ENCODE measurements around the gene SRSF12.
"Not testable (repeated sequence)": the region's sequence is repeated elsewhere in the genome, so short reads cannot be mapped to it uniquely, and the experiment has no call there.

Gene SRSF12

DNA sequence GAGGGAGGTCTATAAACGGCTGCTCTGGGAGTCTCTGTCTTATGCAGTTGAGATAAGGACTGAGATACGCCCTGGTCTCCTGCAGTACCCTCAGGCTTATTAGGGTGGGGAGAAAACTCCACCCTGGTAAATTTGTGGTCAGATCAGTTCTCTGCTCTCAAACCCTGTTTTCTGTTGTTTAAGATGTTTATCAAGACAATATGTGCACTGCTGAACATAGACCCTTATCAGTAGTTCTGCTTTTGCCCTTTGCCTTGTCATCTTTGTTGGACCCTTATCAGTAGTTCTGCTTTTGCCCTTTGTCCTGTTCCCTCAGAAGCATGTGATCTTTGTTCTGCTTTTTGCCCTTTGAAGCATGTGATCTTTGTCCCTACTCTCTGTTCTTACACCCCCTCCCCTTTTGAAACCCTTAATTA lies 10.4 kb upstream of the SRSF12 start:
- DNase-seq (ENCODE audit: low spot score) = not testable (repeated sequence)

DNA sequence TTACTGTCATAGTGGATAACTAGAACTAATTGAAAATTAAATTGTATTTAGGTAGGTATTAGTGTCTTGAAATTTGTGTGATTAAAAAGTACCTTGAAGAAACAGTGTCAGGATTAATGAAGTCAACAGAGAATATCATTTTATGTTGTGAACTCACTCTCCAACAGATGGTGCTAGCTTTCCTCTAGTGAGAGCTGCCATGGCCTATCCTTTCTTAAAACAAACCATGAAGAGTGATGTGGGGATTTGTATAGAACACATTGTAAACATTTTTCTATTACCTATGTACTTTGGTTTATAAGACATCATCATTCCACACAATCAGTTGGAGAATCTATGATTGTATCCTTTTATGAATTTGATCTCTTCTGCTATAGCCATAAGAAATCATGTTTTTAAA lies 4.8 kb upstream of the SRSF12 start:
- peak; percentile 35 for DNase-seq (ENCODE audit: low spot score)

DNA sequence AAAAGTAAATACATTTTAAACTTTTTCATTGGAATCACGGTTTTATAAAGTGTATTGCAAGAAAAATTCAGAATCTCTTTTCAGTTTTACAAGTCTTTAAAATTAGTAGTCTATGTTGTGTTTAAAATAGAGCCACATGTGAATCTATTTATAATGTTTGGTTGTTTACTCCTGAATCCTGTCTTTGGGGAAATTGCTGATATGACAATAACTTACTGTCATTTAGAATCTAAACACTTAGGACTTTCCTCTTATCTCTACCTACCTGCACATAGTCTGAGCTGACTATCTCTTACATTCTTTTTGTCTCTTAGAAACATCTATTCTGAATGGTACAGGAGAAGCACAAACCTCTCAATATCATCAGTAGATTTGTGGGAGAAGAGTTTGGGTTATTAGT lies 4.1 kb upstream of the SRSF12 start:
- no peak for DNase-seq (ENCODE audit: low spot score)

DNA sequence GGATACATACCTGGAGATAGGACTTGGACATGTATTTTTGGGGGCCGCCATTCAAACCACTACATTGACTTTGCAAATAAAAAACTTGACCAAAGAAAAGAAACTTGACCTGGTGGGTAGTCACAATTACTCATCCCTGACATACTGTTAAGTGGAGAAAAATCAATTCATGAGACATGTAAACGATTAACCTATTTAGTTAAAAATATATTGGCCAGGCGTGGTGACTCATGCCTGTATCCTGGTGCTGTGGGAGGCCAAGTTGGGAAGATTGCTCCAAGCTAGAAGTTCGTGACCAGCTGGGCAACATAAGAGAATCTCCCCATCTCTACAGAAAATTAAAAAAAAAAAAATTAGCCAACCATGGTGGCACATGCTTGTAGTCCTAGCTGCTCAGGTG lies 2.5 kb upstream of the SRSF12 start:
- DNase-seq (ENCODE audit: low spot score) = no peak

DNA sequence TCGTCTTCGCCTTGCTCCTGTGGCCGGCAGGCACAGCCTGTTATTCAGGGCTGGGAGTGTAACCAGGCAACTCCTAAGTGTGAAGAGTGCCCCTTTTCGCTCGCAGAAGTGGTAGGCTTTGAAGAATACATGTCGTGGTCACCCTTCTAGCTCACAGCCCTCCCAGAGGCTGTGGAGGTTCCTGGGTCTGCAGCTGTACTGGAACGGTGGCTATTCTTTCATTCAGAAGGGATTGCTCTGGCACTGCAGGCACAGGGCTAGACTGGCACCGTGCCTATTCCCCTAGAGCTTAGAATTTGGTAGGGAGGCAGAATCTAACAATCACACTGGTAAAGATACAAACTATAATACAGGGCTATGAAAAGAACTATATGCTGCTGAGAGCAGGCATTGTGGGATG lies 1.1 kb upstream of the SRSF12 start:
- DNase-seq (ENCODE audit: low spot score) = no peak

DNA sequence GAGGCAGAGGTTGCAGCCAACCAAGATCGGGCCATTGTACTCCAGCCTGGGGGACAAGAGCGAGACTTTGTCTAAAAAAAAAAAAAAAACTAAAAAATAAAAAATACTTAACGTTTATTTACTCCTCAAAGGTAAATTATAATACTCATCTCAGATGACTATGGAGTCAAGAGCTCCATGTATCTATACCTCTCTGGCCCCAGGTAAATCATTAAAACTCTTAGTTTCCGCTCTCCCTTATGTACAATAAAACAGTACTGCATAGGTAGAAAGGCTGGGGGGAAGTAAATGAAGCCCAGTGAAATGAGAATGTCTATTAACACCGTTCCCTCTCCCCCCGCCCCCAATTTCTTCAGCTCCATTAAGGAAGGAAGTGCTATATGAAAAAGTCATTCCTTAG lies 1.2 kb downstream of the SRSF12 start:
- no peak for DNase-seq (ENCODE audit: low spot score)

DNA sequence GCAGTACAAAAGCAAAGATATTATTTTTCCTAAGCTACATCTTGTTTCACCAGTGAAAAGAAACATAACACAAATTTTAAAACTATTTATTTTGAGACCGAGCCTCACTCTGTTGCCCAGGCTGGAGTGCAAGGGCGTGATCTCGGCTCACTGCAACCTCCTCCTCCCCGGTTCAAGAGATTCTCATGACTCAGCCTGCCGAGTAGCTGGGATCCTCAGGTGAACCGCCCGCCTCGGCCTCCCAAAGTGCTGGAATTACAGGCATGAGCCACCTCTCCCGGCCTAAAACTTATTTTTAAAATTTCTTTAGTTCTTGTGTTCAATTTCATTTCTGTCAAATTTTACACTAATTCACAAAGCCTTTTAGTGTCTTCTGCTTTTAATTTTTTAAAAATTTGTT lies 5.9 kb downstream of the SRSF12 start:
- no peak for DNase-seq (ENCODE audit: low spot score)

DNA sequence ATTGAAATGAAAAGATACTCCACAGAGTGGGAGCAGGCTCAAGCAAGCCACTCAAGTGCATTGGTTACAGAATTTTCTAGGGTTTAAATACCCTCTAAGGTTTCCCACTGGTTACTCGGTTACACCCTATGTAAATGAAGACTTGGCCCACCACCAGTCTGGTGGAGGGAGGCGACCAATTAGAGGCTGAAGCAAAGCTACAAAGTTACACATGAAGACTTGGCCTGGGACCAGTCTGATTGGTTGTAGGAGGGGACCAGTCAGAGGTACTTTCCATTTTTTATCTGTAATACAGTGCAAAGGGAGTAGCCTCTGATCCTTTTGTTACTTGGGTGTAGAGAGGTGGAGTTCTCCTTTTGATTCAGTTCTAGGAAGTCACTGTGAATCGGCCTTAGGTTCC lies 7.6 kb downstream of the SRSF12 start:
- DNase-seq (ENCODE audit: low spot score) = no peak

DNA sequence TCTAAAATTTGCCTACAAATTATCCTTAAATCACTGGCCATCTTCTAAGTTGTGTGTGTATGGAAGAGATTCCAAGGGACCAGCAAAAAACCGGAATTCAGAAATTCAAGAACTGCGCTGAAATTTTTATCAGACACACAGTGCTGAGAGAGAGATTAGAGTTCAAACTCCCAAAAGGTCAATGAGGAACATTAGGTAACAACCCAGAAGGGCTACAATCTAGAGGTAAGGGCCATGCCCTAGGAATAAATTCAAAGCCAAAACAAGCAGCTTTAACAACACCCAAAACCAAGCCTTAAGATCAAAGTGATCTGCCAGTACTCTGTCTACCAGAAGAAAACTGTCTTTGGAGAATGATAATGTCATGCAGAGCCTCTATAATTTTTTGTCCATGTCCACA lies 17.8 kb downstream of the SRSF12 start:
- no peak for DNase-seq (ENCODE audit: low spot score)

DNA sequence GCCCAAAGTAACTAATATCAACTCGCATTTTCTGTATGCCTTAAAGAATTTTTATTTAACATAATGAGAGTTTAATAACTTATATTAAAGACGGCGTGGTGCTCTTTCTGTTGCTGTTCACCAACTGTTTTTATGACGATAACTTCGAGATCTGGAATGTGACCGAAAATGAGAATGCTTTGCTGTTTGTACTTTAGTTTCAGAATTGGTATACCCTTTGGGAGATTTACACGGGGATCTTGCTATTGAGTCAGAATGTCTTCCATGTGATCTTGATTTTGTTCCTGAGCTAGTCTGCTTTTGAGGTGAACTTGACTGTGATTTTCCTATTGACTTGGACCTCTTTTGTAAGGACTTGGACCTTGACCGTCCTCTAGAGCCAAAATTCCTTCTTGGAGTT lies 19.4 kb downstream of the SRSF12 start:
- DNase-seq (ENCODE audit: low spot score) = no peak

DNA sequence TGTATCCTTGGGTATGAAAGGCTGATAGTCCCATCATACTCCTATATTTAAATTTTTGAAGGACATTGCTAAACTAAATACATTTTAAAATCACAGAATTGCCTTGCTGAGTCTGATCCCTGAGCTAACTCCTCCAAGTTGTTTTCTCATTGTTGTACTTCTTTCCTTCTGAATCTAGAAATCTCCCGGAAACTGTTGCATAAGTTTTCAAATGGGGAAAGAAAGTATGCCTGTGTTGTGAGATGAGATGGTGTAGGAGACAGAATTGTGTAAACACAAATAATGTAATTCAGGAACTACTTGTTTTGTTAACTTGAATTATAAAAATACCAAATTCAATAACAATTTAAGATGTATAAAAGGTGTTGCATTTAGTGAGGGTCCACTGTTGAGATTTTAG lies 30.0 kb downstream of the SRSF12 start:
- DNase-seq (ENCODE audit: low spot score) = no peak

DNA sequence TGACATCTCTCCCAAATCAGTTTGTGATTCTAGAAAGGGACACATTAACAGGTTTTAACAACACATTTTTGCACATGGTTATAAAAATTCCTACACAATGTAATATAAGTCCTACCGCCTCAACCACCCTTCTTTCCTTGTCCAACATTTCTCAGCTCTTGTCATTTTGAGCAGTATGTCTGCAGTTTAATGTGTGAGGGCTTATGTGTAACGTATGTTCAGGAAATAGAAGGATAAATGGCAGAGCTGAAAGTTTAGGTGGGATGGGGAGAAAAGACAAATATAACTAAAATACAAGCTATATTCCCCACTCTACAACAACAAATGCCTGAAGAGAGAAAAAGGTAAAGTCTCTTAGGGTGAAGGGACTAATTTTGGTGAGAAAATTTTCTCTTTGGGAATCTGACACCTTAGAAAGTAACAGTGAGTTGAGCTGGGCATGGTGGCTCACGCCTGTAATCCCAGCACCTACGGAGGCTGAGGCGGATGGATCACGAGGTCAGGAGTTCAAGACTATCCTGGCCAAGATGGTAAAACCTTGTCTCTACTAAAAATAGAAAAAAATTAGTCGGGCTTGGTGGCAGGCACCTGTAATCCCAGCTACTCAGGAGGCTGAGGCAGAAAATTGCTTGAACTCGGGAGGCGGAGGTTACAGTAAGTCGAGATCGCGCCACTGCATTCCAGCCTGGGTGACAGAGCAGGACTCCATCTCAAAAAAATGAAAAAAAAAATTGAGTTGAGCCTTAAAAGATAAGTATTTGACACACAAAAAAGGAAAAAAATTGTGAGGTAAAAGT lies 32.3 kb downstream of the SRSF12 start:
- no peak for DNase-seq (ENCODE audit: low spot score)

DNA sequence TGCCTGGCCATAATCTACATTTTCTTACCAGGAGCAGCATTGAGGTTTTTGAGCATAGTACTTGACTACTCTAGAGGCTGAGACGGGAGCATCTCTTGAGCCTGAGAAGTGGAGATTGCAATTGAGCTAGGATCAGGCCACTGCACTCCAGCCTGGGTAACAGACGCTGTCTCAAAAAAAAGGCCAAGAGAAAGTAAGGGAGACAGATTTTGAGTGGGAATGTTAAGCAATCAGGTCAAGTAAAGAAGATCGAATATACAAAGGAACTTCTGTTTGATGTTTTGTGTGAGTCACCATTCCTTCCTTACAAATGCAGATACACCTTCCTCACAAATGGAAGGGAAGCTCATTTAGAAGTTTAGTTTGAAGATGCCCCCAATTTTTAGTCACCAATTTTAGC lies 32.9 kb downstream of the SRSF12 start:
- DNase-seq (ENCODE audit: low spot score) = no peak

DNA sequence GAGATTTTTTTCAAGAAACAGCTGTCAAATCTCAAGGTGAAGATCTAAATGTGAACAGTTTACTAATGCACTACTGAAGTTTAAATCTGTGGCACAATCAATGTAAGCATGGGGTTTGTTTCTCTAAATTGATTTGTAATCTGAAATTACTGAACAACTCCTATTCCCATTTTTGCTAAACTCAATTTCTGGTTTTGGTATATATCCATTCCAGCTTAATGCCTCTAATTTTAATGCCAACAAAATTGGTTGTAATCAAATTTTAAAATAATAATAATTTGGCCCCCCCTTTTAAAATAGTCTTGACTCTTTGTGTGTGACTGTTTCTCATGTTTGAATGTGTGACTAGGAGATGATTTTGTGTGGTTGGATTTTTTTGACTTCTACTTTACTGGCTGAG lies 33.3 kb downstream of the SRSF12 start:
- DNase-seq (ENCODE audit: low spot score) = no peak

DNA sequence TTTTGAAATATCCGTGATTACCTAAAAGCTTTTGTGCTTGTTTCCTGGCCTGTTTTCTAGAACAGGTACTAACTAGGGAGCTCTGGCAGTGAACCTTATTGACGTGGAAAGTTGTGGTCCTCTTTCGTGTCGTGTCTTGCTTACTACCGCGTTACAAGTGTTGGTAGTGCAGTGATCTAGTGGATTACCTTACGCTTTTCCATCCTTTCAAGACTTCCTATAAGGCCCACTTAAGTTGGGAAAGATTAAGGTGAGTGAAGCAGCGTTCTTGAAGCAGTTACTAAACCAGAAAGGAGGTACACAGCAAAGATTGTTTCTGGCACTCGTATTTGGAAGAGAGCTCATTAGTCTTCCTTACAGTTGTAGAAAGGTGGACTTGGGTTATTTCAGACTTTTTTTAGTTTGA lies 35.4 kb downstream of the SRSF12 start:
- DNase-seq (ENCODE audit: low spot score) = peak; percentile 12

DNA sequence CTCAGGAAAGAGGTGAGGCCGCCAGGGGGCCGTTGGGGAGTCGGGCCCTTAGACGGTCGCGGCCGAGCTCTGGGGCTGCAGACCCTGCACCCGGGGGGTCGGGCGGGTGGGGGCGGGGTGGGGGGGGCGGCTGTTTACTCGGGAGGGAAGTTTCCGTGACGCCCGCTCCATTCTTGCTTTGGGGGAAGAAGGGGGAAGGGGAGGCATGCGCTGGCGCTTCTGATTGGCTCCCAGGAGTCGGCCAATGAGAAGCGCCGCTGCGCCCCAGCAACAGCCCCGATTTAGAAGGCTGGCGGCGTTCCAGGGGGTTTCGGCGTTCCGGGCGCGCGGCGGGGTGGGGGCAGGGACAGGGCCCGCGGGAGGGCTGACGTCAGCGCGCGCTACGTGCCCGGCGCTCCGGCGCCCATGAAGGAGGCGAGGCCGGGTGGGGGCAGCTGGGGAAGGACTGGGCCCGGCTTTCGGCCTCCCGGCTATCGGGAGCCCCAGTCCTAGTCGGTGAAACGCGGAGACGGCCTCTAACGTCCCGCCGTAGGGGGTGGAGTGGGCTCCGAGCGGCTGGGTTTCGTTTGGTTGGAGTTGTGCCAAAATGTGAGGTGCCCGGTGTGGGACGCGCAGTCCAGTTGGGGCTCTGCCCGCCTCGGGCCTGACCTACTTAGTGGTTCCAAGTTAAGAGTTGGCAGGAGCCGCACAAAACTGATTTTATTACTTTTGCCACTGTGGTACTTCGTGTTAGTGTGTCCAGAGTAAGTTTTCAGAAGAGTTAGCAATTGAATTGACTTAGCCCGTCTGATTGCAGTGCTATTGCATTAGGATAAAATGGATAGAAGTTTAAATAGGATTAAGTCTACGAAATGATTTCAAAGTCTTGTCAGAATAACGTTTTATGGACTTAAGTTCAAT lies 36.2 kb downstream of the SRSF12 start:
- peak; percentile 98 for DNase-seq (ENCODE audit: low spot score)

DNA sequence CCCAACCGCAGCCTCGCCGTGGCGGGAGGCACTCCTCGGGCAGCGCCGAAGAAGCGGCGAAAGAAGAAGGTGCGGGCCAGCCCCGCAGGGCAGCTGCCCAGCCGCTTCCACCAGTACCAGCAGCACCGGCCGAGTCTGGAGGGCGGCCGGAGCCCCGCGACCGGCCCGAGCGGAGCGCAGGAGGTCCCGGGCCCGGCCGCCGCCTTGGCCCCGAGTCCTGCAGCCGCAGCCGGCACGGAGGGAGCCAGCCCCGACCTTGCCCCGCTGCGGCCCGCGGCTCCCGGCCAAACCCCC lies 36.8 kb downstream of the SRSF12 start:
- DNase-seq (ENCODE audit: low spot score) = no peak

DNA sequence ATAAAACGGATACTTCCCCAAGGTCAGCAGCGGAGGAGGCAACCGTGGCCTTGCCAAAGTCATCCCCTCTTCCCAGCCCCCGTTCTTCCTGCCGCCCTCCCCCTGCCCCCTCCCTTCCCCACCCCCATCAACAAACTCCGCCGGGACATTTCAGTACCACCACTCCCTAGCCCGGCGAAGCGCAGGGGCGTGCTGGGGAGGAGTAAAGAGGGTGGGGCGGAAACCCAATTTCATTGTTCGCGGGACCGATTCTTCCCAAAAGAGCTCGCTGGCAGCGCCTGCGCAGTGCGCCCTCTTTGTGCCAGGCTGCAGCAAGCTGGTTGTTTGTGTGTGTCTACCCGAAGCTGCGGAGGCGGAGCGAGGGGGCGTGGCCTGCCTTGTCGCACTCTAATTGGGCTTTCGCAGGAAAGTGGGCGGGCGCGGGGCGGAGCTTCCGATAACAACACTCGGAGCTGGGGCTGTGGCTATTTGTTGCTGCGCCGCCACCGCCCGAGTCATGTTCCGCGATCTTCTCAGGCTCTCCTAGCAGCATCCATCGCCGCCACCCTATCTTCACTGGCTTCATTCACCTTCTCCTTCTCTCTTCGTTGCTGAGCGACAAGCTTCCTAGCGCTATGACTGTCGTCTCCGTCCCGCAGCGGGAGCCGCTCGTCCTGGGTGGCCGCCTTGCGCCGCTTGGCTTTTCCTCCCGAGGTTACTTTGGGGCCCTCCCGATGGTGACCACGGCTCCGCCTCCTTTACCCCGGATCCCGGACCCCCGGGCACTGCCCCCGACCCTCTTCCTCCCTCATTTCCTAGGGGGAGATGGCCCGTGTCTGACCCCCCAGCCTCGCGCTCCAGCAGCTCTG lies 37.4 kb downstream of the SRSF12 start, which contains the start of gene PNRC1:
PNRC1 (plus strand) TSS at position 471 of the 848 bp plus-strand sequence; CDS start at position 615, 144 bp downstream.
- peak; percentile 100 for DNase-seq (ENCODE audit: low spot score)

DNA sequence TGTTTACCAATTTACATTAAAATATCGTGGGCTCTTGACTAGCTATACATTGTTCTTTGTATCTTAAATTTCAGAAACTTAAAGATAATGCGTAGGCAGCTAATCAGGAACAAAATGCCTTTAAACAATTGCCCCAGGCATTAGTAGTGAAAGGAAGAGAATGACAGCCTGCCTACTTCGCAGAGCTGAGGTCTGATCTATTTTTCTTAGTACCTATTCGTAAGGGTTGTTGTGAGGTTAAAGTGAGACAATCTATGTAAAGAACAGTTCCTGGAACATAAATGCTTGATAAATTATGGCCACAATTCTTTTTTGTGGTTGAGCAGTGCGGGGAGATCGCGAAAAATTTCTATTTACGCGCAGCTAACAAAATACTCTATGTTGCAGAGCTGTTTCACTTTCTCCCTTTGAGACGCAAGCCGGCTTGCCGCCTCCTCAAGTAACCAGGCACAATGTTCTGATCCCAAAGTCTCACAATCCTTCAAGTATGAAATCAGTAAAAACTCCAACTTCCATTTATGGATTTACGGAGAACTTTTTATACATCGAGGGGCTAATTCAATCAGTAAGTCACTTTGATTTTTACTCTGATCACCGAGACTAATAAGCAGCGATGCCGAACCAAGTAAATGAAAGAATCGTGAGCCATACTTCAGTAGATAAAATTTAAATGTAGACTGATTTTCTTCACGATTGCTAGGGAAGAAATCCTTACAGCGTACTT lies 38.2 kb downstream of the SRSF12 start:
- DNase-seq (ENCODE audit: low spot score) = peak; percentile 86

DNA sequence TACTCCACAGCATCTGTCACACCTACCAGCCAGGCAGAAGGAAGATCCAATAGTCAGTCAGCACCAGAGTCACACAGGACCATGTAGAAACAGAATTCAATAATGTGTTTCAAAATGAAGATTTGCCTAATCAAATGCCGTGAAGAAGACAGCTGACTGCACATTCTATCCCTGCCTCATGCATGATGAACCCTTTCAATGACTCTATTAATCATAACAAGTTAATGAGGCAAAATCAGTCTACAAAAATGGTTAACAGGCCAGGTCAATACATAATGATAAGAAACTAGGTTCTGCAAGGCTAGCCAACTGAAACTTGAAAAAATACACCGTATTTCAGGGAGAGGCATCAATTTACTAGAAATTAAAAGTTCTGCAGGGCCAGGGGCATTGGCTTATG lies 44.0 kb downstream of the SRSF12 start:
- DNase-seq (ENCODE audit: low spot score) = no peak

DNA sequence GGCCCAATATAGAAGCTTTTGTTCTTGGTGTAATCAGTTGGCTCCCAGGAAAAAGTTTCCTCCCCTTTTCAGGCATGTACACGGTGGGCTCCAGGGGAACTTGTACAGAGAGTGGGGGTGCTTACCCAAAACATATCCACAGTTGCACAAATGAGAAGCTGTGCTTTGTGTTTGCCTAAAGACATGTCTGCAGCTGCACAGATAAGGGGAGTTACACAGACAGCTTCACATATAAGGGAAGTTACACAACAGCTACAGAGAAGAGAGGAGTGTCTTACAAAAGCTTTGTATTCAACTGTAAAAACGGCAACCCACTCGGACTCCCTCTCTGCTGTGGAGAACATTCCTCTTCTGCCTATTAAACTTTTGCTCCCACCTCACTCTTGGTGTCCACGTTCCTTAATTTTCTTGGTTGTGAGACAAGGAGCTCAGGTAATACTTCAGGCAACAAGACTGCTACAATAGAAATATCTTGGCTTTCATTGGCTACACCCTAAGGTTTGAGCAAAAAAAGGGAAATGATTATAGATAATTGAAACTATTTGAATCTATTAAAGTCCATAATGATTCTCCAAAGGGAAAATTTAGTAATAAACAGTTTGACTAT lies 44.8 kb downstream of the SRSF12 start:
- DNase-seq (ENCODE audit: low spot score) = no peak
